HG02870 (cell line): ENCODE results near the gene FBXL22.

Experiments
- ATAC-seq: cut with Tn5 transposase; IDR thresholded peaks from one replicate; pipeline ENCODE4 v1.9.1; 2021; ENCODE audit warnings: mild to moderate bottlenecking, moderate library complexity; ENCODE audit not compliant: unreplicated experiment

The FBXL22 gene

GRCh38 chr15:63597038-63597790, at the start of gene FBXL22:
Gene FBXL22 (plus strand): TSS chr15:63597387. CDS start chr15:63597393, 6 bp downstream.
- ATAC-seq = no peak

- no peak for ATAC-seq
Measured at GRCh38 chr15:63551400-63551799, 45.8 kb upstream of the FBXL22 start.

GRCh38 chr15:63553388-63553791, 43.8 kb upstream of the FBXL22 start:
- no peak for ATAC-seq

GRCh38 chr15:63554337-63554927, 42.8 kb upstream of the FBXL22 start:
- ATAC-seq = no peak

GRCh38 chr15:63555507-63555906, 41.7 kb upstream of the FBXL22 start:
- no peak for ATAC-seq

GRCh38 chr15:63556246-63556645, 40.9 kb upstream of the FBXL22 start:
- ATAC-seq = no peak

GRCh38 chr15:63556736-63557135, 40.5 kb upstream of the FBXL22 start:
- no peak for ATAC-seq

GRCh38 chr15:63559753-63560152, 37.4 kb upstream of the FBXL22 start:
- no peak for ATAC-seq

GRCh38 chr15:63560741-63561448, 36.3 kb upstream of the FBXL22 start:
- no peak for ATAC-seq

- ATAC-seq = no peak
Measured at GRCh38 chr15:63564093-63564492, 33.1 kb upstream of the FBXL22 start.

GRCh38 chr15:63565536-63566186, 31.5 kb upstream of the FBXL22 start:
- no peak for ATAC-seq

- ATAC-seq = no peak
Measured at GRCh38 chr15:63572749-63573464, 24.3 kb upstream of the FBXL22 start.

GRCh38 chr15:63573533-63573932, 23.7 kb upstream of the FBXL22 start:
- ATAC-seq = no peak

- no peak for ATAC-seq
Measured at GRCh38 chr15:63575312-63575711, 21.9 kb upstream of the FBXL22 start.

- ATAC-seq = no peak
Measured at GRCh38 chr15:63576441-63576840, 20.7 kb upstream of the FBXL22 start.

- ATAC-seq = no peak
Measured at GRCh38 chr15:63582179-63582578, 15.0 kb upstream of the FBXL22 start.

- ATAC-seq = no peak
Measured at GRCh38 chr15:63582718-63583426, 14.3 kb upstream of the FBXL22 start.

GRCh38 chr15:63586790-63587189, 10.4 kb upstream of the FBXL22 start:
- ATAC-seq = no peak

- ATAC-seq = no peak
Measured at GRCh38 chr15:63587527-63587926, 9.7 kb upstream of the FBXL22 start.

- no peak for ATAC-seq
Measured at GRCh38 chr15:63588826-63589225, 8.4 kb upstream of the FBXL22 start.
